Natural killer cell (primary cell): ENCODE results near the gene SLC25A24. TPM values are rescaled to one million over a fixed set of nuclear protein-coding genes. Genes with fewer than 3 reads are reported as not detected.
A peak's percentile ranks its signal among the peaks of the same experiment; 100 is the strongest.

Source experiments
- ATAC-seq, 3 donors: fragments of 150-1000 bp in 2 of 3; fragments of 200-7000 bp in 1 of 3; cut with Tn5 transposase; 1 replicate in 1 of 3; 2 replicates in 2 of 3; pipeline ENCODE4 v1.10.0; 2021; ENCODE audit warnings: mild to moderate bottlenecking in 2 of 3, moderate library complexity in 2 of 3
- DNase-seq, 2 donors: peaks; one replicate each; pipeline versions ENCODE4 v3.0.0 to v3.0.0-alpha.2; 2013 to 2021; ENCODE audit warnings: mixed read lengths in 1 of 2
- H3K27ac ChIP-seq: one replicate; pipeline ENCODE4 v1.5.1; 2013; ENCODE audit warnings: mild to moderate bottlenecking, low read length
- H3K27me3 ChIP-seq: one replicate; pipeline ENCODE4 v1.6.1; 2013; ENCODE audit warnings: low read length; ENCODE audit not compliant: control insufficient read depth, insufficient read depth
- H3K36me3 ChIP-seq: one replicate; pipeline ENCODE4 v1.6.1; 2013; ENCODE audit warnings: low read length; ENCODE audit not compliant: control insufficient read depth, insufficient read depth
- H3K4me1 ChIP-seq: one replicate; pipeline ENCODE4 v1.6.1; 2013; ENCODE audit warnings: low read length; ENCODE audit not compliant: control insufficient read depth, insufficient read depth
- H3K4me3 ChIP-seq: one replicate; pipeline ENCODE4 v1.5.1; 2013; ENCODE audit warnings: low read length
- H3K9me3 ChIP-seq: one replicate; pipeline ENCODE4 v1.6.1; 2013; ENCODE audit warnings: low read length; ENCODE audit not compliant: control insufficient read depth, insufficient read depth
- H3K27ac Mint-ChIP-seq, 2 donors: one replicate each; pipeline ENCODE4 v1.8.0; 2022; ENCODE audit warnings: mild to moderate bottlenecking in 2 of 2, mixed read lengths in 2 of 2, moderate library complexity in 1 of 2
- H3K27me3 Mint-ChIP-seq, 2 donors: one replicate each; pipeline ENCODE4 v1.8.0; 2022; ENCODE audit warnings: low read depth in 2 of 2, mixed read lengths in 2 of 2
- H3K36me3 Mint-ChIP-seq: one replicate; pipeline ENCODE4 v1.8.0; 2022; ENCODE audit warnings: mixed read lengths
- H3K4me1 Mint-ChIP-seq, 2 donors: one replicate each; pipeline ENCODE4 v1.8.0; 2022; ENCODE audit warnings: mixed read lengths in 2 of 2
- H3K4me3 Mint-ChIP-seq: one replicate; pipeline ENCODE4 v1.8.0; 2022; ENCODE audit warnings: mild to moderate bottlenecking, moderate library complexity, mixed read lengths
- H3K9me3 Mint-ChIP-seq, 2 donors: one replicate each; pipeline ENCODE4 v1.8.0; 2022; ENCODE audit warnings: mixed read lengths in 2 of 2
- CTCF ChIP-seq: fragments of 200-600 bp; IDR thresholded peaks from one replicate; pipeline ENCODE4 v1.8.0; 2022; ENCODE audit warnings: antibody characterized with exemption
- WGBS: methylation state at CpG from one replicate; pipeline ENCODE4 v1.1.7; 2013; ENCODE audit warnings: missing lambda C conversion rate; ENCODE audit not compliant: insufficient coverage; 5-methylcytosine and 5-hydroxymethylcytosine counted together
- intact Hi-C: fragments of 100-400 bp; cut with micrococcal nuclease; formaldehyde crosslinking; loops from one replicate; pipeline ENCODE4 v1.14.2; 2022
- total RNA-seq, 4 donors: library from RNA; stranded (reverse); fragments of 120-200 nt in 1 of 4; gene quantifications; one replicate each; pipeline versions ENCODE4 v1.2.3 to v1.2.4, GENCODE V29; 2013 to 2022

The SLC25A24 gene
- total RNA-seq, 3 donors from 2014 or later (not counting 1 experiment from before 2014, with no cell fraction given) = 7.6 to 11.5 (median 11.3) TPM

- H3K27me3 ChIP-seq = no peaks in the 10 kb centered on the region
- ATAC-seq = no peak
- Mint-ChIP-seq H3K27ac (peak overlapping the region in 1 of 2 donors; percentile 51), H3K4me3 (no peak overlapping the region), H3K27me3 (no peaks in the 10 kb centered on the region), H3K9me3 (no peaks in the 10 kb centered on the region), H3K4me1 (peaks cover 33 to 38% of the 10 kb centered on the region in 2 donors), H3K36me3 (no peaks in the 10 kb centered on the region)
- no peaks in the 10 kb centered on the region for H3K36me3 ChIP-seq
- peaks cover 12% of the 10 kb centered on the region for H3K4me1 ChIP-seq
- H3K4me3 ChIP-seq = no peak overlapping the region
- no peak for DNase-seq
- WGBS = 90% methylated on average over 36 of the region's 36 CpGs
- no peaks in the 10 kb centered on the region for H3K9me3 ChIP-seq
- intact Hi-C loops = loop anchor here (10.0 kb wide), 3 partner anchors 77 to 687 kb away; no protein-coding TSS in a partner anchor
- no peak for TF ChIP-seq CTCF
- no peak overlapping the region for H3K27ac ChIP-seq
Measured at GRCh38 chr1:108121358-108122143, 78.6 kb downstream of the SLC25A24 start.

GRCh38 chr1:108120163-108120562 lies 80.0 kb downstream of the SLC25A24 start:
- Mint-ChIP-seq H3K36me3 (no peaks in the 10 kb centered on the region), H3K4me1 (peaks cover 27 to 32% of the 10 kb centered on the region in 2 donors), H3K27me3 (no peaks in the 10 kb centered on the region), H3K27ac (no peak overlapping the region), H3K4me3 (no peak overlapping the region), H3K9me3 (no peaks in the 10 kb centered on the region)
- no peaks in the 10 kb centered on the region for H3K27me3 ChIP-seq
- H3K4me3 ChIP-seq = no peak overlapping the region
- intact Hi-C loops = loop anchor here (10.0 kb wide), 3 partner anchors 75 to 685 kb away; no protein-coding TSS in a partner anchor
- WGBS = 83% methylated on average over 6 of the region's 6 CpGs
- H3K36me3 ChIP-seq = no peaks in the 10 kb centered on the region
- no peaks in the 10 kb centered on the region for H3K9me3 ChIP-seq
- no peak overlapping the region for H3K27ac ChIP-seq
- no peak for ATAC-seq
- DNase-seq = no peak
- no peak for TF ChIP-seq CTCF
- H3K4me1 ChIP-seq = peaks cover 7% of the 10 kb centered on the region

- Histone ChIP-seq H3K4me1 (peaks cover 8% of the 10 kb centered on the region), H3K9me3 (no peaks in the 10 kb centered on the region), H3K4me3 (no peak overlapping the region), H3K27me3 (no peaks in the 10 kb centered on the region), H3K36me3 (no peaks in the 10 kb centered on the region), H3K27ac (no peak overlapping the region)
- Mint-ChIP-seq H3K9me3 (no peaks in the 10 kb centered on the region), H3K27ac (peak overlapping the region in 1 of 2 donors; percentile 13), H3K27me3 (no peaks in the 10 kb centered on the region), H3K4me1 (peaks cover 33% of the 10 kb centered on the region in 2 donors), H3K4me3 (no peak overlapping the region), H3K36me3 (no peaks in the 10 kb centered on the region)
- intact Hi-C loops = no loop called here
- no peak for TF ChIP-seq CTCF
- 49% methylated on average over 5 of the region's 5 CpGs for WGBS
- no peak for DNase-seq
- ATAC-seq = no peak
Measured at GRCh38 chr1:108119500-108119899, 80.6 kb downstream of the SLC25A24 start.
